ENCODE results near the gene GORAB. TPM values are rescaled to one million over a fixed set of nuclear protein-coding genes. Genes with fewer than 3 reads are reported as not detected.

Gene GORAB
- total RNA-seq, 4 donors from 2014 or later = 13.6 to 29.3 (median 16.7) TPM

- TF ChIP-seq CTCF (IDR thresholded peaks at IDR 0.05) = no peak
- no peak for TF ChIP-seq POLR2A (IDR thresholded peaks at IDR 0.05)
- no peak for DNase-seq
- Histone ChIP-seq H3K36me3 (peaks cover 0 to 2% of the 10 kb centered on the region in 2 donors), H3K4me3 (replicated peaks in 1 of 3) (no peak overlapping the region), H3K27me3 (no peaks in the 10 kb centered on the region), H3K27ac (no peak overlapping the region), H3K9me3 (no peaks in the 10 kb centered on the region), H3K4me1 (no peaks in the 10 kb centered on the region)
- WGBS, 2 donors = 88 to 90% methylated on average over 2 of the region's 2 CpGs
- intact Hi-C loops (cut with DNase I) = no loop called here
Measured at GRCh38 chr1:170559166-170559565, 27.2 kb downstream of the GORAB start.

GRCh38 chr1:170560681-170561285, 28.8 kb downstream of the GORAB start:
- Histone ChIP-seq H3K36me3 (no peaks in the 10 kb centered on the region), H3K4me1 (no peaks in the 10 kb centered on the region), H3K9me3 (no peaks in the 10 kb centered on the region), H3K4me3 (replicated peaks in 1 of 3) (no peak overlapping the region), H3K27ac (no peak overlapping the region), H3K27me3 (no peaks in the 10 kb centered on the region)
- TF ChIP-seq CTCF (IDR thresholded peaks at IDR 0.05) (no peak), POLR2A (IDR thresholded peaks at IDR 0.05) (no peak)
- WGBS, 2 donors = 85 to 93% methylated on average over 4 of the region's 4 CpGs
- intact Hi-C loops (cut with DNase I) = no loop called here
- DNase-seq = no peak

- peak; percentile 11 to 17 for DNase-seq
- Histone ChIP-seq H3K9me3 (no peaks in the 10 kb centered on the region), H3K4me3 (replicated peaks in 1 of 3) (no peak overlapping the region), H3K27ac (peak overlapping the region; percentile 50 to 55 (median 51)), H3K27me3 (no peaks in the 10 kb centered on the region), H3K4me1 (no peaks in the 10 kb centered on the region), H3K36me3 (no peaks in the 10 kb centered on the region)
- TF ChIP-seq CTCF (IDR thresholded peaks at IDR 0.05) (no peak), POLR2A (IDR thresholded peaks at IDR 0.05) (no peak)
- intact Hi-C loops (cut with DNase I) = no loop called here
- WGBS, 2 donors = 54 to 58% methylated on average over 7 of the region's 7 CpGs
Measured at GRCh38 chr1:170562646-170563338, 30.8 kb downstream of the GORAB start.

GRCh38 chr1:170567214-170567613, 35.2 kb downstream of the GORAB start:
- H3K9me3 ChIP-seq = no peaks in the 10 kb centered on the region
- H3K27me3 ChIP-seq = no peaks in the 10 kb centered on the region
- no peak for TF ChIP-seq POLR2A (IDR thresholded peaks at IDR 0.05)
- no peak for TF ChIP-seq CTCF (IDR thresholded peaks at IDR 0.05)
- no peaks in the 10 kb centered on the region for H3K36me3 ChIP-seq
- intact Hi-C loops (cut with DNase I) = no loop called here
- no peaks in the 10 kb centered on the region for H3K4me1 ChIP-seq
- H3K4me3 ChIP-seq (replicated peaks in 1 of 3) = no peak overlapping the region
- H3K27ac ChIP-seq = no peak overlapping the region
- no peak for DNase-seq
- WGBS, 2 donors = 75 to 77% methylated on average over 3 of the region's 3 CpGs

GRCh38 chr1:170568197-170568596, 36.2 kb downstream of the GORAB start:
- Histone ChIP-seq H3K27ac (no peak overlapping the region), H3K27me3 (no peaks in the 10 kb centered on the region), H3K36me3 (no peaks in the 10 kb centered on the region), H3K9me3 (no peaks in the 10 kb centered on the region), H3K4me3 (replicated peaks in 1 of 3) (no peak overlapping the region), H3K4me1 (no peaks in the 10 kb centered on the region)
- TF ChIP-seq CTCF (IDR thresholded peaks at IDR 0.05) (no peak), POLR2A (IDR thresholded peaks at IDR 0.05) (no peak)
- intact Hi-C loops (cut with DNase I) = no loop called here
- no peak for DNase-seq
